B cell (primary cell): Measurements from ENCODE around the gene C1orf185. TPM values are rescaled to one million over a fixed set of nuclear protein-coding genes. Genes with fewer than 3 reads are reported as not detected.

Source experiments
- ATAC-seq: fragments of 200-7000 bp; cut with Tn5 transposase; one replicate; pipeline ENCODE4 v1.10.0; 2021; ENCODE audit warnings: low read depth, mild to moderate bottlenecking, moderate number of reproducible peaks, moderate library complexity
- CTCF ChIA-PET: fragments of 350-600 bp; sonication (Branson Sonifier 250); formaldehyde crosslinking; loops from one replicate; lab custom pipeline; 2021; ENCODE audit warnings: antibody characterized with exemption, inconsistent platforms; lab: Charles Lee
- POLR2A ChIA-PET: fragments of 350-600 bp; sonication (Branson Sonifier 250); formaldehyde crosslinking; loops from one replicate; lab custom pipeline; 2021; ENCODE audit warnings: antibody characterized with exemption; lab: Charles Lee
- DNase-seq: peaks from one replicate; pipeline ENCODE4 v3.0.0; 2013
- H2AFZ ChIP-seq: 2 replicates; pipeline ENCODE4 v1.6.1; 2012; ENCODE audit warnings: mild to moderate bottlenecking, low read depth, low read length; ENCODE audit not compliant: insufficient read depth, poor library complexity, severe bottlenecking
- H3K27ac ChIP-seq, 2 donors: 1 replicate in 1 of 2; 2 replicates in 1 of 2; pipeline ENCODE4 v1.5.1; 2012 to 2013; ENCODE audit warnings: low read length in 2 of 2, mild to moderate bottlenecking in 2 of 2, moderate library complexity in 1 of 2
- H3K27me3 ChIP-seq, 4 experiments: fragments of 200-600 bp in 1 of 4; sonication (generic) in 1 of 4; replicated peaks in 1 of 4; 1 replicate in 2 of 4; 2 replicates in 2 of 4; pipeline versions ENCODE4 v1.6.1 to v1.7.0; 2013 to 2016; ENCODE audit warnings: low read length in 3 of 4, mild to moderate bottlenecking in 2 of 4, mixed read lengths in 1 of 4, moderate library complexity in 1 of 4; ENCODE audit not compliant: insufficient read depth in 4 of 4, control insufficient read depth in 3 of 4; ENCODE audit errors: control extremely low read depth in 1 of 4
- H3K36me3 ChIP-seq, 2 experiments: replicated peaks in 1 of 2; 1 replicate in 1 of 2; 2 replicates in 1 of 2; pipeline versions ENCODE4 v1.6.1 to v1.7.1; 2013; ENCODE audit warnings: low read length in 1 of 2; ENCODE audit not compliant: insufficient read depth in 2 of 2, control insufficient read depth in 1 of 2; ENCODE audit errors: control extremely low read depth in 1 of 2, extremely low read depth in 1 of 2
- H3K4me1 ChIP-seq, 2 donors: fragments of 200-600 bp in 1 of 2; sonication (generic) in 1 of 2; 1 replicate in 1 of 2; 2 replicates in 1 of 2; pipeline versions ENCODE4 v1.5.1 to v1.6.1; 2013 to 2017; ENCODE audit warnings: low read length in 2 of 2; ENCODE audit not compliant: control insufficient read depth in 2 of 2, insufficient read depth in 2 of 2
- H3K4me2 ChIP-seq: replicated peaks from 2 replicates; pipeline ENCODE3; 2012; ENCODE audit warnings: mild to moderate bottlenecking, low read depth, low read length; ENCODE audit not compliant: poor library complexity, severe bottlenecking
- H3K4me3 ChIP-seq, 5 experiments: fragments of 200-600 bp in 1 of 5; sonication (generic) in 1 of 5; 1 replicate in 3 of 5; 2 replicates in 2 of 5; pipeline versions ENCODE4 v1.5.1 to v1.7.0; 2011 to 2016; ENCODE audit warnings: low read length in 4 of 5, mild to moderate bottlenecking in 4 of 5, low read depth in 2 of 5, control low read depth in 1 of 5, moderate library complexity in 1 of 5; ENCODE audit not compliant: insufficient read depth in 1 of 5; ENCODE audit errors: control extremely low read depth in 1 of 5, extremely low read depth in 1 of 5
- H3K79me2 ChIP-seq: fragments of 200-600 bp; sonication (generic); one replicate; pipeline ENCODE4 v1.6.0; 2016; ENCODE audit warnings: low read length; ENCODE audit not compliant: control insufficient read depth, insufficient read depth
- H3K9ac ChIP-seq: fragments of 200-600 bp; sonication (generic); 2 replicates; pipeline ENCODE4 v1.6.1; 2017; ENCODE audit warnings: mild to moderate bottlenecking, low read length, moderate library complexity
- H3K9me3 ChIP-seq, 3 donors: one replicate each; pipeline versions ENCODE4 v1.6.1 to v1.7.1; 2013; ENCODE audit warnings: low read length in 2 of 3; ENCODE audit not compliant: control insufficient read depth in 2 of 3, insufficient read depth in 1 of 3; ENCODE audit errors: control extremely low read depth in 1 of 3
- H4K20me1 ChIP-seq: 2 replicates; pipeline ENCODE4 v1.6.0; 2012; ENCODE audit warnings: mild to moderate bottlenecking, low read length; ENCODE audit not compliant: insufficient read depth, control insufficient read depth, poor library complexity, severe bottlenecking
- H3K27ac Mint-ChIP-seq: one replicate; pipeline ENCODE4 v1.8.0; 2021; ENCODE audit warnings: mixed read lengths
- H3K27me3 Mint-ChIP-seq: one replicate; pipeline ENCODE4 v1.8.0; 2021; ENCODE audit warnings: mixed read lengths
- H3K4me1 Mint-ChIP-seq: one replicate; pipeline ENCODE4 v1.8.0; 2021; ENCODE audit warnings: mixed read lengths
- H3K4me3 Mint-ChIP-seq: one replicate; pipeline ENCODE4 v1.8.0; 2021; ENCODE audit warnings: mixed read lengths
- H3K9me3 Mint-ChIP-seq: one replicate; pipeline ENCODE4 v1.8.0; 2022; ENCODE audit warnings: mixed read lengths; ENCODE audit not compliant: insufficient read depth
- EZH2 ChIP-seq: IDR thresholded peaks from 2 replicates; pipeline ENCODE4 v1.6.1; 2012; ENCODE audit warnings: borderline replicate concordance, low read depth, mild to moderate bottlenecking, moderate library complexity, low read length; ENCODE audit not compliant: insufficient read depth, poor library complexity, severe bottlenecking
- WGBS: methylation state at CpG from one replicate; pipeline ENCODE4 v1.1.5; 2013; ENCODE audit warnings: missing lambda C conversion rate; ENCODE audit not compliant: insufficient coverage; 5-methylcytosine and 5-hydroxymethylcytosine counted together
- intact Hi-C: fragments of 100-400 bp; cut with micrococcal nuclease; formaldehyde crosslinking; loops from one replicate; pipeline ENCODE4 v1.10.0; 2022
- polyA plus RNA-seq: library from polyadenylated mRNA; depleted of rRNA; stranded (reverse); fragments of >200 nt; gene quantifications from 2 replicates; pipeline ENCODE4 v1.2.3, GENCODE V29; 2012
- total RNA-seq, 2 donors: library from RNA; stranded (reverse); fragments of 120-200 nt in 1 of 2; gene quantifications; 1 replicate in 1 of 2; 2 replicates in 1 of 2; pipeline versions ENCODE4 v1.2.3 to v1.2.4, GENCODE V29; 2013 to 2022
- TF ChIP-seq, protein P1 (sequence below): fragments of 200-600 bp; IDR thresholded peaks from one replicate; pipeline ENCODE4 v1.8.0; 2022; ENCODE audit warnings: antibody characterized with exemption, mild to moderate bottlenecking

C1orf185 gene
- total and polyA plus RNA-seq, 2 donors (not counting 1 experiment from before 2014, with no cell fraction given), result not detected

DNA sequence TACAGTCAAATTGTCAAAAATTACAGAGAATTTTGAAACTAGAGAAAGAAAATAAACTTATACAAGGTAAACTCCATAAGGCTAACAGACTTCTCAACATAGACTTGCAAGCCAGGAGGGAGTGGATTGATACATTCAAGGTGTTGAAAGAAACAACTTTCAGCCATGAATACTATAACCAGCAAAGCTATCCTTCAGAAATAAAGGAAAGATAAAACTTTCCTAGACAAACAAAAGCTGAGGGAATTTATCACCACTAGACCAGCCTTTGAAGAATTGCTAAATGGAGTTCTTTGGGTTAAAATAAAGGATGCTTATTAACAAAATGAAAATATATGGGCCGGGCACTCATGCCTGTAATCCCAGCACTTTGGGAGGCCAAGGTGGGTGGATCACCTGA, 52.7 kb downstream of the C1orf185 start:
- peaks cover 1% of the 10 kb centered on the region for H3K4me1 Mint-ChIP-seq
- DNase-seq, result no peak
- peaks cover 13% of the 10 kb centered on the region for H3K27me3 Mint-ChIP-seq
- POLR2A ChIA-PET, result no interaction called here
- WGBS, result 83% methylated on average over 1 of the region's 1 CpG
- Histone ChIP-seq H3K4me3 (no peak overlapping the region), H3K36me3 (no peaks in the 10 kb centered on the region), H2AFZ (no peak overlapping the region), H3K9me3 (peaks cover 0 to 17% (median 15%) of the 10 kb centered on the region in 3 donors), H3K4me2 (no peak overlapping the region), H4K20me1 (no peaks in the 10 kb centered on the region), H3K79me2 (no peaks in the 10 kb centered on the region), H3K27me3 (peaks cover 0 to 3% (median 0%) of the 10 kb centered on the region in 4 experiments), H3K27ac (no peak overlapping the region), H3K4me1 (peaks cover 0 to 3% of the 10 kb centered on the region in 2 donors), H3K9ac (no peak overlapping the region)
- TF ChIP-seq, protein P1, sequence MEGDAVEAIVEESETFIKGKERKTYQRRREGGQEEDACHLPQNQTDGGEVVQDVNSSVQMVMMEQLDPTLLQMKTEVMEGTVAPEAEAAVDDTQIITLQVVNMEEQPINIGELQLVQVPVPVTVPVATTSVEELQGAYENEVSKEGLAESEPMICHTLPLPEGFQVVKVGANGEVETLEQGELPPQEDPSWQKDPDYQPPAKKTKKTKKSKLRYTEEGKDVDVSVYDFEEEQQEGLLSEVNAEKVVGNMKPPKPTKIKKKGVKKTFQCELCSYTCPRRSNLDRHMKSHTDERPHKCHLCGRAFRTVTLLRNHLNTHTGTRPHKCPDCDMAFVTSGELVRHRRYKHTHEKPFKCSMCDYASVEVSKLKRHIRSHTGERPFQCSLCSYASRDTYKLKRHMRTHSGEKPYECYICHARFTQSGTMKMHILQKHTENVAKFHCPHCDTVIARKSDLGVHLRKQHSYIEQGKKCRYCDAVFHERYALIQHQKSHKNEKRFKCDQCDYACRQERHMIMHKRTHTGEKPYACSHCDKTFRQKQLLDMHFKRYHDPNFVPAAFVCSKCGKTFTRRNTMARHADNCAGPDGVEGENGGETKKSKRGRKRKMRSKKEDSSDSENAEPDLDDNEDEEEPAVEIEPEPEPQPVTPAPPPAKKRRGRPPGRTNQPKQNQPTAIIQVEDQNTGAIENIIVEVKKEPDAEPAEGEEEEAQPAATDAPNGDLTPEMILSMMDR, result no peak
- H3K27ac Mint-ChIP-seq, result no peak overlapping the region
- peaks cover 5% of the 10 kb centered on the region for H3K9me3 Mint-ChIP-seq
- CTCF ChIA-PET, result no interaction called here
- ATAC-seq, result no peak
- H3K4me3 Mint-ChIP-seq, result no peak overlapping the region
- intact Hi-C loops, result no loop called here

DNA sequence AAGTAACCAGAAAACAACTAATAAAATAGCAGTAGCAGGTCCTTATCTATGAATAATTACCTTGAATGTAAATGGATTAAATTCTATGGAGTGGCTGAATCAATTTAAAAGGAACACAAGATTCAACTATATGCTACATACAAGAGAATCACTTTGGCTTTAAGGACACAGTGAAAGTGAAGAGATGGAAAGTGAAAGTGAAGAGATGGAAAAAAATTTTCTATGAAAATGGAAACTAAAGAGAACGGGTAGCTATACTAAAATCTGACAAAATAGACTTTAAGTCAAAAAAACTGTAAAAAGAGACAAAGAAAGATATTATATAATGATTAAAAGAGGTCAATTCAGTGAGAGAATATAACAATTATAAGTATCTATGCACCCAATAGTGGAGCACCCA, 54.7 kb downstream of the C1orf185 start:
- intact Hi-C loops, result no loop called here
- no peak for TF ChIP-seq EZH2
- TF ChIP-seq, protein P1, result no peak
- H3K36me3 ChIP-seq, result no peaks in the 10 kb centered on the region
- no peak overlapping the region for H3K9ac ChIP-seq
- CTCF ChIA-PET, result no interaction called here
- POLR2A ChIA-PET, result no interaction called here
- ATAC-seq, result no peak
- no CpG with 5 or more reads among the region's 1 CpG for WGBS
- H3K27ac ChIP-seq, result no peak overlapping the region
- DNase-seq, result no peak
- H3K4me3 Mint-ChIP-seq, result no peak overlapping the region
- H3K4me1 Mint-ChIP-seq, result peaks cover 1% of the 10 kb centered on the region
- H3K4me2 ChIP-seq, result peak overlapping the region; percentile 8
- no peaks in the 10 kb centered on the region for H3K27me3 ChIP-seq
- H3K9me3 Mint-ChIP-seq, result peaks cover 5% of the 10 kb centered on the region
- H3K27me3 Mint-ChIP-seq, result peaks cover 12% of the 10 kb centered on the region
- H3K4me1 ChIP-seq, result peaks cover 0 to 3% of the 10 kb centered on the region in 2 donors
- no peak overlapping the region for H3K4me3 ChIP-seq
- H3K9me3 ChIP-seq, result peaks cover 0 to 17% (median 15%) of the 10 kb centered on the region in 3 donors
- H3K79me2 ChIP-seq, result no peaks in the 10 kb centered on the region
- H3K27ac Mint-ChIP-seq, result no peak overlapping the region
- H4K20me1 ChIP-seq, result no peaks in the 10 kb centered on the region
- peak overlapping the region; percentile 43 for H2AFZ ChIP-seq
